Measurements from ENCODE around the gene RAPGEF6. TPM values are rescaled to one million over a fixed set of nuclear protein-coding genes. Genes with fewer than 3 reads are reported as not detected.

RAPGEF6 gene
- total RNA-seq, 1 experiment from 2014 or later: 17.4 TPM

DNA sequence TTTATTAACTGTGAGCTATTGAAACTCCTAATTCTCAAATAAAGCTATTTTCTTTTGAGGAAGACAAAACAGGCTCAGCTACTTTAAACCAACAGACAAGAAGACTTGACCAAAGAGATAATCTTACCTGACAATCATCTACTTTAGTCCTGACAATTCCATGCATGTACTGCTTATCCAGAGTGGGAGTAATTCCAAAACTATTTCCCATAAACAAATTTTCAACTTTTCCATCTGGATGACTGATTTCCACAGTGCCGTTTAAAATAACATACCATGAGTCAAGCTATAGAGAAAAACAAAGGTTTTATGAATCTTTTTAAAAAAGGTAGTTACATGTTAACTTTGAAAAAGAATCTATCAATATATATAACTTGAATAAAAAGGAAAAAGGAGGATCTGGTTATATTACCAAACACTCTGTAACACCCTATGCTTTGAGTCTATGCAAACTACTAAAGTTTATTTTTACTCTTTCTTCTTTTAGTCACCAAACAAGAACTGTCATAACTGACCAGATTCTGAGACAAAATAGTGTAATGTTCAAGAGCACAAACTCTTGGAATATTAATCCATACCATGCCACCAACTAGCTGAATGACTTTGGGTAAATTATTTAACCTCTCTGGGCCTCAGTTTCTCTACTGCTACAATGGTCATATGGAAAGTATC, 129.7 kb downstream of the RAPGEF6 start:
- H3K9me3 Mint-ChIP-seq (ENCODE audit: unreplicated experiment): no peaks in the 10 kb centered on the region
- no peaks in the 10 kb centered on the region for H3K27me3 Mint-ChIP-seq (ENCODE audit: insufficient read depth, unreplicated experiment)
- peaks cover 5% of the 10 kb centered on the region for H3K4me1 Mint-ChIP-seq (ENCODE audit: low read depth, unreplicated experiment)
- H3K36me3 Mint-ChIP-seq (ENCODE audit: insufficient read depth, unreplicated experiment): peaks cover 22% of the 10 kb centered on the region
- Histone ChIP-seq H3K9me3 (no peaks in the 10 kb centered on the region), H3K27me3 (replicated peaks; ENCODE audit: control insufficient read depth, insufficient read depth, low read length) (no peaks in the 10 kb centered on the region), H3K4me1 (no peaks in the 10 kb centered on the region), H3K36me3 (ENCODE audit: control insufficient read depth, insufficient read depth, low read length) (no peaks in the 10 kb centered on the region), H3K4me3 (ENCODE audit: low read depth, low read length) (no peak overlapping the region)
- H3K27ac Mint-ChIP-seq (ENCODE audit: unreplicated experiment): no peak overlapping the region
- POLR2A ChIA-PET: no interaction called here
- CTCF ChIA-PET: no interaction called here
- BruUV-seq (replicated peaks): no TSS peak
- H3K4me3 Mint-ChIP-seq (ENCODE audit: unreplicated experiment): no peak overlapping the region
- intact Hi-C loops (cut with micrococcal nuclease; ENCODE audit: unreplicated experiment): no loop called here
- DNase-seq: no peak
- TF ChIP-seq CTCF (IDR thresholded peaks at IDR 0.05; ENCODE audit: insufficient read depth in 1 of 2, low read depth in 1 of 2, low read length in 1 of 2, severe bottlenecking in 1 of 2, unreplicated experiment in 1 of 2): no peak

GRCh38 chr5:131496400-131496713, 138.7 kb downstream of the RAPGEF6 start:
- peak overlapping the region; percentile 28 for H3K27ac Mint-ChIP-seq (ENCODE audit: unreplicated experiment)
- H3K4me3 Mint-ChIP-seq (ENCODE audit: unreplicated experiment): no peak overlapping the region
- no TSS peak for BruUV-seq (replicated peaks)
- Histone ChIP-seq H3K36me3 (ENCODE audit: control insufficient read depth, insufficient read depth, low read length) (no peaks in the 10 kb centered on the region; the same call in 1 of the 2 replicates), H3K4me3 (ENCODE audit: low read depth, low read length) (no peak overlapping the region), H3K4me1 (peaks cover 19% of the 10 kb centered on the region), H3K9me3 (no peaks in the 10 kb centered on the region), H3K27me3 (replicated peaks; ENCODE audit: control insufficient read depth, insufficient read depth, low read length) (no peaks in the 10 kb centered on the region)
- DNase-seq: no peak
- H3K9me3 Mint-ChIP-seq (ENCODE audit: unreplicated experiment): no peaks in the 10 kb centered on the region
- H3K4me1 Mint-ChIP-seq (ENCODE audit: low read depth, unreplicated experiment): peaks cover 30% of the 10 kb centered on the region
- H3K27me3 Mint-ChIP-seq (ENCODE audit: insufficient read depth, unreplicated experiment): no peaks in the 10 kb centered on the region
- no peak for TF ChIP-seq CTCF (IDR thresholded peaks at IDR 0.05; ENCODE audit: insufficient read depth in 1 of 2, low read depth in 1 of 2, low read length in 1 of 2, severe bottlenecking in 1 of 2, unreplicated experiment in 1 of 2)
- intact Hi-C loops (cut with micrococcal nuclease; ENCODE audit: unreplicated experiment): no loop called here
- ChIA-PET CTCF (no interaction called here), POLR2A (no interaction called here)
- H3K36me3 Mint-ChIP-seq (ENCODE audit: insufficient read depth, unreplicated experiment): peaks cover 44% of the 10 kb centered on the region

DNA sequence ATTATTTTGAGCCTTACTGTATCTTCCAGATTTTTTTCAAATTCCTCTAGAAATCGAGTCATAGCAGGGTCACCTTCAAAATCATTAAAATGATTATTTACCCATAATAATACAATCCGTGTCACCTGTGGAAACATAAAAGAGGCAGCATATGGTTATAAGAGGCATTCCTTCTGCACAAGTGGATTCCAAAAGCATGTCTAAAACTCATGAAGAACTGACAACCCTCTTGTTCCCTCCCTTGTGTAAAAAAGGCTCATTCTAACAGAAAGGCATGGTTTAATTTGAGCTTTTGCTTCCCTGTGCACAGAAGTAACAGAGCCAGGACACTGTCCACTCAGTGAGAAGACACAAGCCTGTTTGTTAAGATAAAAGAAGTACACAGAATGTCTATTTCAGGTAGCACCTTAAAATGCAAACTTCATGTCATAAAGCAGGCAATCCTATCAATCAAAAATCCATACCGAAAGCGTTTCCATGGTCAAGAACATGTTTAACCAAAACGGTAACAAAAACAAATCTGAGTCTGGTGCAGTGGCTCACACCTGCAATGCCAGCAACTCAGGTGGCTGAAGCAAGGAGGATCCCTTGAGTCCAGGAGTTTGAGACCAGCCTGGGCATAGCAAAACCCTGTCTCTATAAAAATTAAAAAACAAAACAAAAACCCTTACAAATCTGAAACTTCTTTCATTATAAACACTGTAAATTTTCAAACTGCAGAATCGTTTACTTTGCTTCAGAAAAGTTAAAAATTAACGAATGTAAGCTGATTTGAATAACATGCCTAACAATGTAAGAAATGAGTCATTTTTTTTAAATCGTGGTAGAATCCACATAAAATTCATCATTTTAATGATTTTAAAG, 139.3 kb downstream of the RAPGEF6 start:
- H3K4me1 ChIP-seq: peaks cover 19% of the 10 kb centered on the region
- no peaks in the 10 kb centered on the region for H3K27me3 Mint-ChIP-seq (ENCODE audit: insufficient read depth, unreplicated experiment)
- H3K4me3 Mint-ChIP-seq (ENCODE audit: unreplicated experiment): no peak overlapping the region
- no peak for DNase-seq
- ChIA-PET CTCF (no interaction called here), POLR2A (no interaction called here)
- no peaks in the 10 kb centered on the region for H3K9me3 Mint-ChIP-seq (ENCODE audit: unreplicated experiment)
- H3K9me3 ChIP-seq: no peaks in the 10 kb centered on the region
- H3K4me3 ChIP-seq (ENCODE audit: low read depth, low read length): no peak overlapping the region
- H3K27ac Mint-ChIP-seq (ENCODE audit: unreplicated experiment): peak overlapping the region; percentile 28
- H3K36me3 Mint-ChIP-seq (ENCODE audit: insufficient read depth, unreplicated experiment): peaks cover 44% of the 10 kb centered on the region
- BruUV-seq (replicated peaks): no TSS peak
- H3K36me3 ChIP-seq (ENCODE audit: control insufficient read depth, insufficient read depth, low read length): no peaks in the 10 kb centered on the region; the same call in 1 of the 2 replicates
- H3K27me3 ChIP-seq (replicated peaks; ENCODE audit: control insufficient read depth, insufficient read depth, low read length): no peaks in the 10 kb centered on the region
- TF ChIP-seq CTCF (IDR thresholded peaks at IDR 0.05; ENCODE audit: insufficient read depth in 1 of 2, low read depth in 1 of 2, low read length in 1 of 2, severe bottlenecking in 1 of 2, unreplicated experiment in 1 of 2): no peak
- H3K4me1 Mint-ChIP-seq (ENCODE audit: low read depth, unreplicated experiment): peaks cover 29% of the 10 kb centered on the region
- intact Hi-C loops (cut with micrococcal nuclease; ENCODE audit: unreplicated experiment): no loop called here
